Uterus (tissue), 4 donors: Measurements from ENCODE around the gene TAF15. TPM values are rescaled to one million over a fixed set of nuclear protein-coding genes. Genes with fewer than 3 reads are reported as not detected.

ENCODE experiments used
- DNase-seq, 2 donors: peaks; one replicate each; pipeline ENCODE4 v3.0.0-alpha.2; 2019 to 2020
- H3K27ac ChIP-seq, 2 donors: fragments of 200-600 bp; sonication (generic); 1 replicate in 1 of 2; 2 replicates in 1 of 2; pipeline ENCODE4 v1.5.1; 2016 to 2018
- H3K27me3 ChIP-seq, 2 donors: fragments of 200-600 bp; sonication (generic); one replicate each; pipeline ENCODE4 v1.5.1; 2018 to 2019; ENCODE audit warnings: control low read depth in 1 of 2
- H3K36me3 ChIP-seq, 2 donors: fragments of 200-600 bp; sonication (generic); one replicate each; pipeline ENCODE4 v1.5.1; 2019; ENCODE audit warnings: control low read depth in 1 of 2
- H3K4me1 ChIP-seq, 2 donors: fragments of 200-600 bp; sonication (generic); one replicate each; pipeline ENCODE4 v1.5.1; 2018 to 2019; ENCODE audit warnings: control low read depth in 1 of 2
- H3K4me3 ChIP-seq, 2 donors: fragments of 200-600 bp; sonication (generic); 1 replicate in 1 of 2; 2 replicates in 1 of 2; pipeline ENCODE4 v1.5.1; 2018 to 2019; ENCODE audit warnings: mild to moderate bottlenecking in 1 of 2
- H3K9me3 ChIP-seq, 2 donors: fragments of 200-600 bp; sonication (generic); one replicate each; pipeline ENCODE4 v1.5.1; 2019; ENCODE audit warnings: control low read depth in 1 of 2
- CTCF ChIP-seq, 4 experiments: fragments of 200-600 bp in 2 of 4; fragments of 450-650 bp in 2 of 4; sonication (generic) in 2 of 4; IDR thresholded peaks; one replicate each; pipeline ENCODE4 v1.5.1; 2016 to 2019; ENCODE audit warnings: antibody characterized with exemption in 4 of 4, mild to moderate bottlenecking in 2 of 4, moderate library complexity in 1 of 4
- POLR2A ChIP-seq, 2 donors: fragments of 450-650 bp; IDR thresholded peaks; one replicate each; pipeline ENCODE4 v1.6.1; 2016; ENCODE audit warnings: antibody characterized with exemption in 2 of 2, mild to moderate bottlenecking in 1 of 2, moderate library complexity in 1 of 2
- intact Hi-C: fragments of 100-400 bp; cut with DNase I; formaldehyde crosslinking; loops from one replicate; pipeline ENCODE4 v1.15.1; 2023; ENCODE audit warnings: low total_unique reads
- total RNA-seq, 4 donors: library from RNA; depleted of rRNA in 3 of 4; stranded (reverse); fragments of >200 nt in 3 of 4; gene quantifications; one replicate each; pipeline versions ENCODE4 v1.1.0 to v1.2.4, GENCODE V29; 2014 to 2023
- donor health status: DM: yes; HTN: yes; CAD: no.

Gene TAF15
- total RNA-seq, 4 donors from 2014 or later, result 68.5 to 167 (median 113) TPM

DNA sequence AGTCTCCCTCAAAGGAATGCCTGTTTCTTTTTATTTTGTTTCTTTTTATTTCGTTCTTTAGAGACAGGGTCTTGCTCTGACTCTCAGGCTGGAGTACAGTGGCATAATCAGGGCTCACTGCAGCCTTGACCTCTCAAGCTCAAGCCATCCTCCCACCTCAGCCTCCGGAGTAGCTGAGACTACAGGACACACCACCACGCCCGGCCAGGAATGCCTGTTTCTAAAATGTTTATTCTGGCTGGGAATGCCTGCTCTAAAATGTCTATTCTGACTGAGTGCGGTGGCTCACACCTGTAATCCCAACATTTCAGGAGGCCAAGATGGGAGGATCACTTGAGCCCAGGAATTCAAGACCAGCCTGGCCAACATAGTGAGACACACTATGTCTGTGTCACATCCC is 11.4 kb upstream of the TAF15 start:
- H3K27me3 ChIP-seq, result no peaks in the 10 kb centered on the region
- H3K27ac ChIP-seq, result no peak overlapping the region
- DNase-seq, result no peak
- intact Hi-C loops, result no loop called here
- no peak for TF ChIP-seq POLR2A (IDR thresholded peaks at IDR 0.05)
- TF ChIP-seq CTCF (IDR thresholded peaks at IDR 0.05), result no peak
- H3K4me1 ChIP-seq, result peaks cover 5 to 19% of the 10 kb centered on the region in 2 donors
- H3K36me3 ChIP-seq, result no peaks in the 10 kb centered on the region
- H3K9me3 ChIP-seq, result no peaks in the 10 kb centered on the region
- H3K4me3 ChIP-seq, result no peak overlapping the region

DNA sequence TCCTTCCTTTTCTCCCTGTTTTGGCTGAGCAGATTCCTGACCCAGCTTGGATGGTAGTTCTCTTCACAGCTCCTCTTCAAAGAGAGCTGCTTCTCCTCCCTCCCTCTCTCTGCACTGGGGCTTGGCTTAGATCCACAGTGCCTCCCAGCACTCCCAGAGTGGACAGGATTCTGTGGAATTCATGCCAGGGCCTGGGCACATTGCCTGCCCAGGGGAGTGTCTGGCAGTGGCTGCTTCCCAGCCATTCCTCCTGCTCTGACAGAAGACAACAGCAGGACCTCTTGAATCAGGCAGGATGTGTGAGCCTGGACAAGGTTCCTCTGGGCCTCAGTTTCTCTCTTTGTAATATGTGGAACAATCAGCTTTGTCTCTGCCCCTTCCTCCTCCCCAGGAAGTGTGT is 9.3 kb upstream of the TAF15 start:
- intact Hi-C loops, result no loop called here
- no peak for TF ChIP-seq CTCF (IDR thresholded peaks at IDR 0.05)
- TF ChIP-seq POLR2A (IDR thresholded peaks at IDR 0.05), result no peak
- H3K27me3 ChIP-seq, result no peaks in the 10 kb centered on the region
- no peaks in the 10 kb centered on the region for H3K36me3 ChIP-seq
- DNase-seq, result peak; percentile 63 to 77
- peaks cover 5 to 16% of the 10 kb centered on the region in 2 donors for H3K4me1 ChIP-seq
- H3K4me3 ChIP-seq, result no peak overlapping the region
- no peaks in the 10 kb centered on the region for H3K9me3 ChIP-seq
- H3K27ac ChIP-seq, result peak overlapping the region; percentile 1 to 43

DNA sequence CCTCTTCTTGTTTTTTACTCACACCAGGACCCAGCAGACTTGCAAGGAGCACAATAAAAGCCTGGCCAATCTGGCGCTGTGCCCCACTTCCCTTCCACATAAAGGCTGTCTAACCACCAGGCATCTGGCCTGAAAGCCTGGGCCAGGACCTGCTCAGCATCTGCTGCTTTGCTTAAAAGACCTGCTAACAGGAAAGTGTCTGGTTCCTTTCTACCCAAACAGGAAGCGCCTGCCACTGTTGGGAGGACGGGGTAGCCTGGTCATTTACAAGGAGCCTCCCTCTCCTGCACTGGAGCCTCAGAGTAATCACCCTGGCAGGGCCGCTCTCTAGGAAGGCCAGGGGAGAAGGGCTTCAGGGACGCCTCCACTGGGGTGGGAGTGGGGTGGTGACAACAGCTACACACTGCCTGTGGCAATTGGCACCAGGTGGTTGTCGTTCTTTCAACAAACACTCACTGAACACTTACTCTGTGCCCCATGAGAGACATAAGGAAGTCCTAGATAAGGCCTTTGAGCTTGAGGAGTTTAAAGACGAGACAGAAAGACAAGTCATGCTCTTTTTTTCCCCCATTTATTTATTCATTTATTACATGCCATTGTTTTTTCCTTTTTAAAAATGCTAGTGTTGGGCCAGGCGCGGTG is 7.6 kb upstream of the TAF15 start:
- H3K27me3 ChIP-seq, result no peaks in the 10 kb centered on the region
- TF ChIP-seq POLR2A (IDR thresholded peaks at IDR 0.05) (no peak), CTCF (IDR thresholded peaks at IDR 0.05) (no peak)
- H3K36me3 ChIP-seq, result no peaks in the 10 kb centered on the region
- H3K27ac ChIP-seq, result peak overlapping the region; percentile 36 to 51
- no peak overlapping the region for H3K4me3 ChIP-seq
- no peaks in the 10 kb centered on the region for H3K9me3 ChIP-seq
- intact Hi-C loops, result no loop called here
- DNase-seq, result peak; percentile 60 to 88
- H3K4me1 ChIP-seq, result peaks cover 5 to 8% of the 10 kb centered on the region in 2 donors

- TF ChIP-seq CTCF (IDR thresholded peaks at IDR 0.05) (peak; percentile 81 to 97 (median 86)), POLR2A (IDR thresholded peaks at IDR 0.05) (no peak)
- Histone ChIP-seq H3K9me3 (no peaks in the 10 kb centered on the region), H3K4me1 (peaks cover 5 to 8% of the 10 kb centered on the region in 2 donors), H3K27me3 (no peaks in the 10 kb centered on the region), H3K27ac (no peak overlapping the region), H3K36me3 (no peaks in the 10 kb centered on the region), H3K4me3 (no peak overlapping the region)
- DNase-seq, result no peak
- intact Hi-C loops, result loop anchor here (5.0 kb wide), 1 partner anchor 37 kb away; no protein-coding TSS in a partner anchor
Observed at GRCh38 chr17:35804658-35805192, 4.6 kb upstream of the TAF15 start.

GRCh38 chr17:35807371-35808144 is 1.7 kb upstream of the TAF15 start:
- no peaks in the 10 kb centered on the region for H3K9me3 ChIP-seq
- H3K27ac ChIP-seq, result no peak overlapping the region
- H3K4me3 ChIP-seq, result no peak overlapping the region
- DNase-seq, result no peak
- peaks cover 0 to 4% of the 10 kb centered on the region in 2 donors for H3K4me1 ChIP-seq
- H3K36me3 ChIP-seq, result no peaks in the 10 kb centered on the region
- TF ChIP-seq POLR2A (IDR thresholded peaks at IDR 0.05), result no peak
- TF ChIP-seq CTCF (IDR thresholded peaks at IDR 0.05), result no peak
- no peaks in the 10 kb centered on the region for H3K27me3 ChIP-seq
- intact Hi-C loops, result loop anchor here (5.0 kb wide), 1 partner anchor 40 kb away; no protein-coding TSS in a partner anchor
